Activated CD4-positive, alpha-beta T cell treated with anti-CD3 and anti-CD28 coated beads, Interleukin-2, amount 50 U/mL, for 4 hours (primary cell): ENCODE measurements around the gene PDZD2.
A peak's percentile ranks its signal among the peaks of the same experiment; 100 is the strongest.
"Not testable (repeated sequence)": the region's sequence is repeated elsewhere in the genome, so short reads cannot be mapped to it uniquely, and the experiment has no call there.

ENCODE experiments used
- DNase-seq, 2 experiments: peaks; one replicate each; pipeline ENCODE4 v3.0.0-alpha.2; 2020

PDZD2 gene

DNA sequence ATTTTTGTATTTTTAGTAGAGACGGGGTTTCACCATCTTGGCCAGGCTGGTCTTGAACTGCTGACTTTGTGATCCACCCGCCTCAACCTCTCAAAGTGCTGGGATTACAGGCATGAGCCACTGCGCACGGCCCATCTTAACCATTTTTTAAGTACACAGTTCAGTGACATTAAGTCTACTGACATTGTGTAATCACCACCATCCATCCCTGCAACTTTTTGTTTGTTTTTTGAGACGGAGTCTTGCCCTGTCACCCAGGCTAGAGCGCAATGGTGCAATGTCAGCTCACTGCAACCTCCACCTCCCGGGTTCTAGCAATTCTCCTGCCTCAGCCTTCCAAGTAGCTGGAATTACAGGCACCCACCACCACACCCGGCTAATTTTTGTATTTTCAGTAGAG, 480.0 kb downstream of the PDZD2 start:
- DNase-seq, result not testable (repeated sequence)

DNA sequence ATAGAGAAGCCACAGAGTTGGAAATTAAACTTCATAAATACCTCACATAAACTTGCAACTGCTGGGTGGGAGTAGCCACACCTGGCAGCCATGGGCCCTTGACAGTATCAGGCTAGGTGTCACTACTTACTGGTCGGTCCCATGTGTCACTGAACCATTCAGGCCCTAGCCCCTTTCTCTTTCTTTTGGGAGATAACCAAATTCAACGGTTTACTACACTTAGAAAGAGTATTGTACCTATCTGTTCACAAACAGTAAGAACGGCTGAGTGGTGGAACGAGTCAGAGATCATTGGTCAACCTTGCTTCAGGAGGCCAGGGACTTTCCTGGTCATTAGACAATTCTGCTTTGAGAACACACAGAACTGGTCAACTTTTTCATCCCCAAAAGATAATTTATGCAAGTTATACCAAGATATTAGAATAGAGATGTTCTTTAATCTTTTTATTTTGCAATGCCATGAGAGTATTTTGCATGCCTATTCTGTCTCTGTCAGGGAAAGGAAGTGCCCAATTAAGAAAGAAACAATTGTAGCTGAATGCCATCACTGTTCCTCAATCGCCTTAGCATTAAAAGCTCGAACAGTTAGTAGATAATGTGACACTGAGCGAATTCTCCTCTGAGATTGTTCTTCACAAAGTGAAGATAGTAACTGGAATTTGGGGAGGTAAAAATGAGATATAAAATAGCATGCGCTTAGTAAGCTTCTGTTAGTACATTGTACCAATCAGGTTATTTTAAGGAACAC, 484.3 kb downstream of the PDZD2 start:
- no peak for DNase-seq

DNA sequence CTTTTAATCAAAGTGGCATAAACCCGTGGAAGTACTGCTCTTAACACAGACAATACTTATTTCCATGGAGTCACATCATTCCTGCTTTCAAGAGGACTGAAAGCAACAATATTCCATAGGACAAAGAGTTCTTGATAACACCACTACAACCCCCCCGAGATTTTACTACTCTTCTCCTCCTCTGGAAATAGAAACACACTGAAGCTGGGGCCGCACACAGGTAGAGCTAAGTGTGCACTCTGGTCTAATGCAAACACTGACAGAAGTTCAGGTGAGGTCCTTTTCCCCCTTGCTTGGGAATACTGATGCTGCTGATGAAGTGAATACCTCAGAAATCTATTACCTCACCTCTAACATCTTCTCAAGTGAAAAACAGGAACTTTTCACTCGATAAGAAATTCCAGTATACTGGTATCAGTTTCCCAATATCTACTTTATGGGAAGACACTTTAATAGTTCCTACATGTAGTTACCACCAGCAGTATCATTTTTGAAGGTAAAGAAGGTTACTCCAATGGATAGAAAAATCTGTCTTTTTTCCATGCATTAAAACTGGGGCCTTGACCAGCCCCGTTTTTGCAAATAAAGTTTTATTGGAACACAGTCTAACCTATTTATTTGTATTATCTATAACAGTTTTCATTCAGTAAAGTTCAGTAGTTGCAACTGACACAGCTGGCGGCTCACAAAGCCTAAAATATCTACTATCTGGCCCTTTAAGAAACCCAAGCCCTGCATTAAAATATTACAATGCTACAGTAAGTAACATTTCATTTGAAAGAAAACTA, 485.2 kb downstream of the PDZD2 start:
- no peak for DNase-seq

DNA sequence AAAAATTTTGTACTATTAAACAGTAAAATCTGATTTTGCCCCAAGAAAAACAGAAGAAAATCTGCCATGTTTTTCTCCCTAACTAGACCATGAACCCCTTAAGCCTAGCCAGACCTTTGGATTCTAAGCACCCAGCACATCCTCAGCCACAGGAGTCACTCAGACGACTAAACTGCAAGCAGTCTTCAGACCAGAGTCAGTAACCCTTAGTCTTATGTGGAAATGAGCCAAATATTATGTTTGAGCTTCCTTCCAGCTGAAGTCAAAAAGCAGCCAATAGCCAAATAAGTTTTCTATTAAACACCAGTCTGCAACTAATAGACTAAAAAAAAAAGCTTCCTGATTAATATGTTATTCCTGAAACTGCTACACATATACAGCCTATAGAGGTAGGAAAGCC, 487.8 kb downstream of the PDZD2 start:
- no peak for DNase-seq

DNA sequence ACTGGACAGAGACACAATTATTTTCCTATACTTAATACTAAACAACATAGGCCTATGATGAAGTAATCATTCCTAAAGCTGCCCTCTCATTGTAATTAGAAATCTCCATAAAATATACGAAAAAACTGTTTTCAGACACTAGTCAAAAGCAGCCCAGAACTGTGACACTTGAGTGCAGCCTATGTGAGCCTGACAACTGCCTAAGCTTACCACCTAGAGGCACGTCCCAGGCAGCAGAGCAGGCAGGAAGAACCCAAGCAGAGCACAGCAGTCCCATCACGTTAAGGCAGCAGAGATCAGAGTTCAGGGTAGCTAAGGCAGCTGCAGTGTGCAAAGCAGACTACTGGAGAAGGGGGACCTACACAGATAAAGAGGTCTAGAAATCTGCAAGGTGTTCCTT, 488.8 kb downstream of the PDZD2 start:
- DNase-seq, result no peak

DNA sequence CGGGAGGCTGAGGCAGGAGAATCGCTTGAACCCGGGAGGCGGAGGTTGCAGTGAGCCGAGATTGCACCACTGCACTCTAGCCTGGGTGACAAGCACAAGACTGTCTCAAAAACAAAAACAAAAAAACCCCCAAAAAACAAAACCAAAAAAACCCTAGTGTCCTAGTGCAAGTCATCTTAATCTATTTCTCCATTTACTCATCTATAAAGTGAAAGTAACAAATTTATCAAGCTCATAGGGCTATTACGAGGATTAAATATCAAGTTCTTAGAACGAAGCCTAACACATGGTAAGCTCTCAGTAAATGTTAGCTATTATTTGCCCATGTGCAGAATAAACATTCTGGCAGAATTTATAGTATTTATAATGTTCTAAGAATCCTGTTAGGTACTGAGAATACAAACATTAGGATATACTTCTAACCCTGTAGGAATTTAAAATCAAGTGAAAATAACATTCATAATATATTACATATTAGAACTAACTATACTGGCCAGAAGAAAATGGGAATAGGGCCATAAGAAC, 490.2 kb downstream of the PDZD2 start:
- DNase-seq, result no peak

DNA sequence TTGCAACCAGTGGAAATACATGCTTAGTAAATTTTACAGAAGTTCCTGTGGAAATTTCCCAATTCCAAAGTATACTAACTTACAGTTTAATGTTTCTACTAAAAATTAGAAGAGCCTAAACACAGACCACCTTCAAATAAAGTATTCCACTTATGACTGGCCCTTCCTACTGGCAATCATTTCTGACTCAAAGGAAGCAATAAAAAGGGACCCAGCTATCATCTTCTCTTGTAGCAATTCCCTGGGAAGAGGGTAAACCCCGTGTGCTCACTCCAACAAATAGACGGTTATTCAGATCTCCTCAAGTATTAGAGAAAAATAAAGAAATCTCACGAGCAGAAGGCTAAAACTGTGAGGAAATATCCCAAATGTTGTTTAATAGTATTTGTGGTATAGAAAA, 491.9 kb downstream of the PDZD2 start:
- DNase-seq, result no peak

DNA sequence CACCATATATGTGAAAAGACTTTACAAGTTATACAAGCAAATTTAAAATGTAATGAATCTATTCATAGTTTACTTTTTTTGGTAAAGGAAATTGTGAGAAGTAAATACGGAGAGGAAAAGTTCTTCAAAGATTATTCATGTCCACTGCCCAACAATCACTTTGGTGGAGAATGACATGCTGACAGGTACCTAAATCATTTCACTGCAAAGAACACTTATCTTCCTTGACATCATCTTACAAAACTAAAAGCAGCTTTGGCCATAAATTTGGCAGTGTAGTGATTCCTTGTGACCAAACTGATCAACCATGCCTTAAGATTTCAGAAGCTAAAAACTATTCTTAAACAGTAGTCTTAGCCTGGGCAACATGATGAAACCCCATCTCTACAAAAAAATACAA, 492.7 kb downstream of the PDZD2 start:
- DNase-seq, result no peak

DNA sequence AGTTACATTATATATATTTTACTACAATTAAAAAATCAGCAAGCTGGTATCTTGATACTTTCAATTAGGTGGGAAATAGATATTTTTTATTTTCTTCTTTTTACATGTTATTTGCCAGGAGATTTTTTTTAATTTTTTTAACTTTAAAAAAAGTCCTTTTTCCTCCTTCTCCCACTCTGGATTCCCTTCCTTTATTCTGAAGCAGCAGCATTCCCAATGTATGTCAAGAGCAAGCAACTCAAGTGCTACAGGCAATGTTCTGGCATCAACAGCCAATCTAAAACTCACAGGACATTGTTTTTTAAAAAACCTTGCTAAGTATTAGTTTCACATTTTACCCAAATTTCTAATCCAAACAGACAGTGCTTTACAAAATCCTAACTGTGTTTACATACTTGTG, 493.8 kb downstream of the PDZD2 start:
- DNase-seq, result no peak

DNA sequence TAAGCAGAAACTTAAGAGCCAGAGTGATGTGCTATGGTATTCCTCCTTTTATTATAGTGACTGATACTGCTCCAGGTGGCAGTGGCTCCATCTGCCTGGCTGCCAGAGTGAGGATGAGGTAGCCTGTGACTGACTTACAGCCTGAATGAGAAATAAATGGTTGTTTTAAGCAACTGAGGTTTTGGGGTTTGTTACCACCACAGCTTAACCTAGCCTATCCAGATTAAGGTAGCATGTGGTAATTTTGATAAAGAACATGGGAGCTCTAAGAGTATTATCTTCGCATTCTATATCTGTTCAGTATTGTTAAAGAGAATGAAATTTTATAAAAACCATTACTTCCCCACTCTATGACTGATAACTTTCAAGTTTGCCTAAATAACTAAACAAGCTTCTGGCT, 496.2 kb downstream of the PDZD2 start:
- DNase-seq, result no peak

DNA sequence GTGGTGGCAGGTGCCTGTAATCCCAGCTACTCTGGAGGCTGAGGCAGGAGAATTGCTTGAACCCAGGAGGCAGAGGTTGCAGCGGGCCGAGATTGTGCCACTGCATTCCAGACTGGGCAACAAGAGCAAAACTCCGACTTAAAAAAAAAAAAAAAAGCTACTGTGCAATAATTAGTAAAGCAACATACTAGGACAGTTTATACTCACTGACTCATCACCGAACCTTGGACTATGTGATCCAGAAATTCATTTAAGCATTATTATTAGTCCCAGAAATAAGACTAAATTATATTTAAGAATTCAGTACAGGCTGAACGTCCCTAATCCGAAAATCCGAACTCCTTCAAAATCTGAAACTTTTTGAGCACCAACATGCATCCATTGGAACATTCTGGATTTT, 497.4 kb downstream of the PDZD2 start:
- DNase-seq, result no peak

DNA sequence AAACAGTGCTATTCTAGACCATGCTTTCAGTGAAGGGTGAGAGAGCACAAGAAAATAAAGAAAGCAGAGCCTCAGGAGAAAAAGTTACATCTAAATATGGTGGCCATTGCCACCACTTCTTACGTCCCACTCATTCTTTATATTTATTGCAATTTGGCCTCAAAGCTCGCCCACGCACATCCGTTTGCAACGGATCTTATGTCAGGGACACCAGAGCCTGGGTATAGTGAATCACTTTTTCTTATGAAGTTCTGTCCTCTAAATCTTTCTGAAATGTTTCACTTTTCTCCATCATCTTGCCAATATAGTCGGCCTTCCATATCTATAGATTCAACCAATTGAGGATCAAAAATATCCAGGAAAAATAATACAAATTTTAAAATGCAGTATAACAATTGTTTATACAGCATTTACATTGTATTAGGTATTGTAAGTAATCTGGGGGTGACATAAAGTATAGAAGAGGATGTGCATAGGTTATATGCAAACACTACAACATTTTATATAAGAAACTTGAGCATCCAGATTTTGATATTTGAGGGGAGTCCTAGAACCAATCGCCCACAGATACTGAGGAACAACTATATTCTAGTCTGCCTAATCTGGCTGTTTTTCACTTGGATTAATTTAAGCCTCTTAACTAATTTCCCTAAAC, 500.0 kb downstream of the PDZD2 start:
- peak; percentile 64 to 73 for DNase-seq

DNA sequence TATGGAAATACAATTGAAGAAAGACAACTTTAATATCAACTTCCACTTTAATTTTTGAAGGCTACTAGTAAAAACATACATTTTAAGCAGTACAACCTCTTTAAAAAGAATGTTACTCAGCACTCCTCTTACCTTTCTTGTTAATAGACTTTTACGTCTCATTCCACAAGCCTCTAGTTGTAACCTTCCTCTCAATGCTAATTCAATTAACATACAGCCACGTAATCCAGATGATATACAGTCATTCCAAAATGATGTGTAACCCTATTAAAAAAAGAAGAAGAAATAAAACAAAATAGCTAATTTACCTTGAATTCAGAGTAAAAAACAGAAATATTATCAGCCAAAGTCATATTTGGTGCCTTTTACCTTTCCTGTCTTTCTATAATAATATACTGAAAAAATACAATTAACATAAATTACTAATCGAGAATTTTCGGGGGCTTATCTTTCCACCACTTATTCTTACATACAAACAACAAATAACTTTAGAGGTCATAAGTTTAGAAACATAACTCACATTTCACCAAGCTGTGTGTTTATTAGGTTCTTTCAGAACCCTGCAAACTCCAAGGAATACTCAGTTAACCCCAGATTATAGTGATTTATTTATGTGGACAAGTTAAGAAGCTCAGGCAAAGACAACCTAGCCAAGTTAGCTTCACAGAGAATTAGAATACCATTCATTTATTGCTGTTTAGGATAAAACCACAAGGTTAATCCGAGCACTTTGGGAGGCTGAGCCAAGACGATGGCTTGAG, 504.9 kb downstream of the PDZD2 start:
- DNase-seq, result no peak

DNA sequence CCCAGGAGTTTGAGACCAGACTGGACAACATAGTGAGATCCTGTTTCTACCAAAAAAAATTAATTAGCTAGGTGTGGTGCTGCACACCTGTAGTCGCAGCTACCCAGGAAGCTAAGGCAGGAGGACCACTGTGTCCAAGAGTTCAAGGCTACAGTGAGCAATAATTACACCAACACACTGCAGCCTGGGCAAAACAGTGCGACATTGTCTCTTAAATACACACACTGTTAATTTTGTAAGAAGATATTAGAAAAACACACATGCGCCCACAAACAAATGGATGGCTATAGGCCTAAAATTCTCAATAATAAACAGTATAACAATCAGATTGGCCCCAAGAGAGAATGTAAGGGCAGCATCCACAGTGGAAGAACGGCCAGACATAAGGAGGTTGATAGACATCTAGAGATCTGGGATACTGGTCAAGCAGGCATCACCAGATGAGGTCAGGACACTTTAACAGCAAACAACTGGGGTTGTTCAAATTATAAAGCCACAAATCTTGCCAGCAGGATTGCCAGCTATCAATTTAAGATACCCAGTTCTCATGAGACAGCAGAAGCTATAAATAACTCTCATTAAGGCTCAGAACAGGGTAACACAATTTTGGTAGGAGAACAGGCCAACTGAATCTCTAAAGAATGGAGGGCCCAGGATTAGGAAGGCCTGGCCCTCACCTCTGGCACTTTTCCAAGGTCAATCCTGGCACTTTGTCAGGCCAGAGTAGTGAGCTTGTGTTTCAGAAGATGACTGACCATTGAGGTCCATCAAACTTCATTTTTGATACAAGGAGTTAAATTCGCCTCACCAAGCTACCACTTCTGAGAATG, 505.7 kb downstream of the PDZD2 start:
- DNase-seq, result no peak

DNA sequence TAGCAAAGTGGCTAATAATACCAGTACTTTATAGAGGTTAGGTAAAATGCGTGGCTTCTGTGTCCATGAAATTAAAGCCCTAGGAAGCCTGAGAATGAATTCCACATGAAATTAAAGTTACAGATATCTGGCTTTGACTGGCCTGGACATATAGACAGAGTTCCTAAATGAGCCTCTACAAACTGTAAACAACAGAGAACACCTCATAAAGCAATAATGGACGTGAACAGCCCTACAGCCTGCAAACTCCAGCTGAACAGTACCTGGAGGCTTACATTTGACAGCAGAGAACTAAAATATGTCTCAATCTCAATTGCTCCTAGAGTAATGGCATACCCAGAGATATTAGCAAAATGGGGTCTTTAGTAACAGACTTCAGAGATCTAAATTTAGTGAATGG, 506.4 kb downstream of the PDZD2 start:
- DNase-seq, result no peak

DNA sequence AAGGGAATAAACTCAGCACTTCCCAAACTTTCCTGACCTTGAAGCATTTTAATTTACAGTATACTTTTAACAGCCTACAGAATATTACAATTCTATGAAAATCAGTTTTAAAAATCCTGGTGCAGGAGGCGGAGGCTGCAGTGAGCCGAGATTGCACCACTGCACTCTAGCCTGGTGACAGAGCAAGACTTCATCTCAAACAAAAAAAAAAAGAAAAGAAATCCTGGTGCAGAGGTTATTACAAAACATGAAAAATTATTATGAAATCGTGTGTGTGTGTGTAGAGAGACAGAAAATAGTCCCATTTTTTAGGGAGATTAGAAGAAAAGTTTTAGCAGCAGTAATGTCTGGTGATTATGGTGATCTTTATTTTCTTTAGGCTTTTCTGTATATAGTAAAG, 508.3 kb downstream of the PDZD2 start:
- no peak for DNase-seq

DNA sequence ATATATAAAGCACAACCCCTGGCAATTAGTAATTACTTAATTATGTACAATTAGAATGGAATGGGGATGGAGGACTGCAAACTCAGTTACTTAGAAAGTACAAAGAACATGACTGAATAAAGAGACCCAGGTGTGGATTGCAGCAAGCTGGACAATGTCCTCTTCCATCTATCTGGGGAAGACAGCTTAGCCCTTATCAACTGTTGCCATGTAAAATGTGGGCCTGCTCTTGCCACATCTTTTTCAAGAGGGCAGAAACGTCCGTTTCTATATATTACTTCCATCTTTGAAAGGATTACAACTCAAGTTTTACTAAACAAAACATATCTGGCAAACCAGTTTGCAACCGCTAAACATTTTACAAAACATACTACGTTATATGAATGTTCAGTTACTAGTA, 509.0 kb downstream of the PDZD2 start:
- no peak for DNase-seq

DNA sequence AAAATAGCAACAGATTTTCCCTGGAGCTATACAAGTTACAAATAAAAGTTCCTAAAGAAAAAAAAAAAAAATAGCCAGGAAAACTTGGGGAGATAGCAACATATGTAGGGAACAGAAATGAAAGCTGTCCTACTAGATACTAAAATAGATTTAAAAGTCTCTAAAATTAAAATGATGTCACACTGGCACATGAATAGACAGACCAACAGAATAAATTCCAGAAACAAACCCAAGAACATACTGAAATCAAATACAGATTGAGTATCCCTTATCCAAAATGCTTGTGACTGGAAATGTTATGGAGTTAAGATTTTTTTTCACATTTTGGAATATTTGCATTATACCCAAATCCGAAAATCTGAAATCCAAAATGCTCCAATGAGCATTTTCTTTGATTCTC, 511.4 kb downstream of the PDZD2 start:
- DNase-seq, result no peak

DNA sequence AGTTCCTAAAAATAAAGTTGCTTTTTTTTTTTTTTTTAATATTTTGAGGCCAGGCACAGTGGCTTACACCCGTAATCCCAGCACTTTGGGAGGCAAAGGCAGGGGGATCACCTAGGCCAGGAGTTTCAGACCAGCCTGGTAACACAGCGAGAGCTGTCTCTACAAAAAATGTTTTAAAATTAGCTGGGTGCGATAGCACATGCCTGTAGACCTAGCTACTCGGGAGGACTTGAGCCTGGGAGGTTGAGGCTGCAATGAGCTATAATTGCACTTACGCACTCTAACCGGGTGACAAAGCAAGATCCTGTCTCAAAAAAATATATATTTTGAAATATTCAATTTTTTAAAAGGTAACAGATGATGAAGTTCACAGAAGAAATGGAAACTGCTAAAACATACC, 512.3 kb downstream of the PDZD2 start:
- no peak for DNase-seq

DNA sequence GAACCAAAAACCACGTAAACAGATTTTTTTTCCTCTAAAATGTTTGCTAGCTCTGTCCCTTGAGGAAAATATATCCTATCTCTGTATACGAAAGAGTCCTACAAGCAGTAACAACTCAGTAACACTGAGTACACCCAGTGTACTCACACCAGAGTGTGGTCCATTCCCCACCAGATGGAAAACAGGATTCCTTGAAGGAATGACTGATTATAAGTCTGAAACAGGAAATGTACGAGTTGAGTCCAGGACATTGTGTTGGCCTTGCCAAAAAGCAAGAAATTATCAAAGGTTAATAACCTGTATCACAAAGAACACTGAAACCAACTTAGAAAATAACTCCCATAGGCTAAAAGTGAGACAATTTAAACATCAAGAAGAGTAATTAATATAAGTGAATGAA, 514.8 kb downstream of the PDZD2 start:
- no peak for DNase-seq

DNA sequence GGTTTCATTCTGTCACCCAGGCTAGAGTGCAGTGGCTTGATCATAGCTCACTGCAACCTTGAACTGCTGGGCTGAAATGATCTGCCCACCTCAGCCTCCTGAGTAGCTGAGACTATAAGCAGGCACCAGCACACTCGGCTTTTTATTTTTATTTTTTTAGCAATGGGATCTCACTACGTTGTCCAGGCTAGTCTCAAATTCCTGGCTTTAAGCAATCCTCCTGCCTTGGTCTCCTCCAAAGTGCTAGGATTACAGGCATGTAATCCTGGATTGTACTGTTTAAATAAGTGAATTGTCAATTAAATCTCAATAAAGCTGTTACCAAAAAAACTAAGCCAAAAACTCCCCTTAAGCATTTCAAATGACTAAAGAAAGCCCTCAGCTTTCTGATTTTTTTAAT, 516.3 kb downstream of the PDZD2 start:
- no peak for DNase-seq

DNA sequence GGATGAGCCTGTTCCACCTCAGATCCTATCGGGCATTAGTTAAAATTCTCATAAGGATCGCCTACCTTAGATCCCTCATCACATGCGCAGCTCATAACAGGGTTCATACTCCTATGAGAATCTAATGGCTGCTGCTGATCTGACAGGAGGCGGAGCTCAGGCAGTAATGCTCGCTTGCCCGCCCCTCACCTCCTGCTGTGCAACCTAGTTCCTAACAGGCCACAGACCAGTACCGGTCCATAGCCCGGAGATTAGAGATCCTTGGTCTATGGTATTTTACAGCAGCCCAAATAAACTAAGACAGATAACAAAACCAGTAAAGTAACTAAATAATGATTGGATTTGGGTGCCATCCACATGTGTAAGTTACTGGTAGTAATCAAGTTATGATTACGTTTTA, 517.7 kb downstream of the PDZD2 start:
- DNase-seq, result no peak
